Natural killer cell (primary cell): ENCODE data around the gene UNCX. TPM values are rescaled to one million over a fixed set of nuclear protein-coding genes. Genes with fewer than 3 reads are reported as not detected.
"Not testable (repeated sequence)": the region's sequence is repeated elsewhere in the genome, so short reads cannot be mapped to it uniquely, and the experiment has no call there.

Experiments used
- ATAC-seq, 3 donors: fragments of 150-1000 bp in 2 of 3; fragments of 200-7000 bp in 1 of 3; cut with Tn5 transposase; 1 replicate in 1 of 3; 2 replicates in 2 of 3; pipeline ENCODE4 v1.10.0; 2021; ENCODE audit warnings: mild to moderate bottlenecking in 2 of 3, moderate library complexity in 2 of 3
- DNase-seq, 2 donors: peaks; one replicate each; pipeline versions ENCODE4 v3.0.0 to v3.0.0-alpha.2; 2013 to 2021; ENCODE audit warnings: mixed read lengths in 1 of 2
- H3K27ac ChIP-seq: one replicate; pipeline ENCODE4 v1.5.1; 2013; ENCODE audit warnings: mild to moderate bottlenecking, low read length
- H3K27me3 ChIP-seq: one replicate; pipeline ENCODE4 v1.6.1; 2013; ENCODE audit warnings: low read length; ENCODE audit not compliant: control insufficient read depth, insufficient read depth
- H3K36me3 ChIP-seq: one replicate; pipeline ENCODE4 v1.6.1; 2013; ENCODE audit warnings: low read length; ENCODE audit not compliant: control insufficient read depth, insufficient read depth
- H3K4me1 ChIP-seq: one replicate; pipeline ENCODE4 v1.6.1; 2013; ENCODE audit warnings: low read length; ENCODE audit not compliant: control insufficient read depth, insufficient read depth
- H3K4me3 ChIP-seq: one replicate; pipeline ENCODE4 v1.5.1; 2013; ENCODE audit warnings: low read length
- H3K9me3 ChIP-seq: one replicate; pipeline ENCODE4 v1.6.1; 2013; ENCODE audit warnings: low read length; ENCODE audit not compliant: control insufficient read depth, insufficient read depth
- H3K27ac Mint-ChIP-seq, 2 donors: one replicate each; pipeline ENCODE4 v1.8.0; 2022; ENCODE audit warnings: mild to moderate bottlenecking in 2 of 2, mixed read lengths in 2 of 2, moderate library complexity in 1 of 2
- H3K27me3 Mint-ChIP-seq, 2 donors: one replicate each; pipeline ENCODE4 v1.8.0; 2022; ENCODE audit warnings: low read depth in 2 of 2, mixed read lengths in 2 of 2
- H3K36me3 Mint-ChIP-seq: one replicate; pipeline ENCODE4 v1.8.0; 2022; ENCODE audit warnings: mixed read lengths
- H3K4me1 Mint-ChIP-seq, 2 donors: one replicate each; pipeline ENCODE4 v1.8.0; 2022; ENCODE audit warnings: mixed read lengths in 2 of 2
- H3K4me3 Mint-ChIP-seq: one replicate; pipeline ENCODE4 v1.8.0; 2022; ENCODE audit warnings: mild to moderate bottlenecking, moderate library complexity, mixed read lengths
- H3K9me3 Mint-ChIP-seq, 2 donors: one replicate each; pipeline ENCODE4 v1.8.0; 2022; ENCODE audit warnings: mixed read lengths in 2 of 2
- CTCF ChIP-seq: fragments of 200-600 bp; IDR thresholded peaks from one replicate; pipeline ENCODE4 v1.8.0; 2022; ENCODE audit warnings: antibody characterized with exemption
- WGBS: methylation state at CpG from one replicate; pipeline ENCODE4 v1.1.7; 2013; ENCODE audit warnings: missing lambda C conversion rate; ENCODE audit not compliant: insufficient coverage; 5-methylcytosine and 5-hydroxymethylcytosine counted together
- intact Hi-C: fragments of 100-400 bp; cut with micrococcal nuclease; formaldehyde crosslinking; loops from one replicate; pipeline ENCODE4 v1.14.2; 2022
- total RNA-seq, 4 donors: library from RNA; stranded (reverse); fragments of 120-200 nt in 1 of 4; gene quantifications; one replicate each; pipeline versions ENCODE4 v1.2.3 to v1.2.4, GENCODE V29; 2013 to 2022

Gene UNCX
- total RNA-seq, 3 donors from 2014 or later (not counting 1 experiment from before 2014, with no cell fraction given): not detected

DNA sequence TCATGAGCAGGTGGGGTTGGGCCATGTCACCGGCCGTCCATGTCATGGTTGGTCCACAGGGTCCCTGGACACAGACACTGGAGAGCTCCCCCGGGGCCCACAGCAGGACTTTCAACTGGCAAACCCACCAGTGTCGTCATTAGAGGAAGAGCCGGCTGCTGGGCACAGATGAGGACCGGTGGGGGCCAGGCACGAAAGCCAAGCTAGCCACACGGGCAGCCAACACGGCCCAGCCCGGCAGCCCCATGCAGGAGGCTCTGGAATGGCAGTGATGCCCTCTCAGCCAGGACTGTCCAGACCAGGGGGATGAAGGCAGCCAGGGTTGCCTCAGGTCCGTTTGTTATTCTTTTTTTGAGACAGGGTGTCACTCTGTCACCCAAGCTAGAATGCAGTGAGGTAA lies 21.1 kb upstream of the UNCX start:
- intact Hi-C loops: no loop called here
- ATAC-seq (no peak), DNase-seq (no peak)
- H3K4me3 ChIP-seq: no peak overlapping the region
- Mint-ChIP-seq H3K4me3 (no peak overlapping the region), H3K4me1 (no peaks in the 10 kb centered on the region), H3K36me3 (no peaks in the 10 kb centered on the region), H3K9me3 (no peaks in the 10 kb centered on the region), H3K27me3 (peaks cover 27 to 35% of the 10 kb centered on the region in 2 donors), H3K27ac (no peak overlapping the region)
- H3K36me3 ChIP-seq: no peaks in the 10 kb centered on the region
- no peak for TF ChIP-seq CTCF
- 75% methylated on average over 11 of the region's 11 CpGs for WGBS
- H3K27ac ChIP-seq: no peak overlapping the region
- H3K4me1 ChIP-seq: no peaks in the 10 kb centered on the region
- H3K27me3 ChIP-seq: peaks cover 8% of the 10 kb centered on the region
- H3K9me3 ChIP-seq: no peaks in the 10 kb centered on the region

- H3K9me3 ChIP-seq, H3K4me1 ChIP-seq, H3K4me3 ChIP-seq, H3K36me3 ChIP-seq, ATAC-seq, H3K27ac Mint-ChIP-seq, intact Hi-C loops, H3K4me3 Mint-ChIP-seq, H3K27ac ChIP-seq, H3K9me3 Mint-ChIP-seq, H3K4me1 Mint-ChIP-seq, H3K36me3 Mint-ChIP-seq, H3K27me3 ChIP-seq: not testable (repeated sequence)
- peaks cover 28 to 39% of the 10 kb centered on the region in 2 donors for H3K27me3 Mint-ChIP-seq
- peak in 1 of 2 donors; percentile 0 for DNase-seq
- WGBS: 88% methylated on average over 5 of the region's 5 CpGs
Measured at GRCh38 chr7:1212025-1212424, 20.6 kb upstream of the UNCX start.

DNA sequence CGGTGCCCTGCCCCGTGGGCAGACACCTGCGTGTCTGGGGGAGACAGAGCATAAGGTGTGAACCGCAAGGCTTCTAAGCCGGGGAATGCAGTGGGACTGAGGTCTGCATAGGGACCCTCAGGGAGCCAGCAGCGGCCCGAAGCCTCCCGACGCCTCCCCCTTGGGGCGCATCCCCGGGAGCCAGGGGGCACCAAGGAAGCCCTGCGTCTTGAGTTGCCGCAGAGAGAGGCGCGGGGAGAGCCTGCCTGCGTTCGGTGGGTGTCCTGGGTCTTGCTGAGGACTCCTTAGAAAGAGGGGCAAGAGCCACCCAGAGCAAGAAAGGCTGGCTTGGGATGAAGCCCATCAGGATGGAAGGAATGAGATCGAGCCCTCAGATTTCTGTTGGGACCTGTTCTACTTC lies 18.2 kb upstream of the UNCX start:
- Histone ChIP-seq H3K27me3 (peaks cover 5% of the 10 kb centered on the region), H3K27ac (no peak overlapping the region), H3K4me3 (no peak overlapping the region), H3K36me3 (no peaks in the 10 kb centered on the region), H3K9me3 (no peaks in the 10 kb centered on the region), H3K4me1 (no peaks in the 10 kb centered on the region)
- DNase-seq (peak in 1 of 2 donors; percentile 0), ATAC-seq (no peak)
- intact Hi-C loops: no loop called here
- no peaks in the 10 kb centered on the region for H3K9me3 Mint-ChIP-seq
- 75% methylated on average over 18 of the region's 18 CpGs for WGBS
- peaks cover 28 to 45% of the 10 kb centered on the region in 2 donors for H3K27me3 Mint-ChIP-seq
- no peaks in the 10 kb centered on the region for H3K4me1 Mint-ChIP-seq
- no peak for TF ChIP-seq CTCF
- no peak overlapping the region for H3K27ac Mint-ChIP-seq
- H3K36me3 Mint-ChIP-seq: no peaks in the 10 kb centered on the region
- no peak overlapping the region for H3K4me3 Mint-ChIP-seq

GRCh38 chr7:1218541-1219165 lies 14.0 kb upstream of the UNCX start:
- H3K4me3 Mint-ChIP-seq: no peak overlapping the region

More at GRCh38 chr7:1218541-1219165, 14.0 kb upstream of the UNCX start:
- DNase-seq: no peak
- ATAC-seq: no peak
- Mint-ChIP-seq H3K36me3 (no peaks in the 10 kb centered on the region), H3K4me1 (no peaks in the 10 kb centered on the region), H3K27me3 (peaks cover 33 to 40% of the 10 kb centered on the region in 2 donors), H3K27ac (no peak overlapping the region), H3K9me3 (no peaks in the 10 kb centered on the region)
- Histone ChIP-seq H3K9me3 (no peaks in the 10 kb centered on the region), H3K4me3 (no peak overlapping the region), H3K36me3 (no peaks in the 10 kb centered on the region), H3K4me1 (no peaks in the 10 kb centered on the region), H3K27ac (no peak overlapping the region), H3K27me3 (peaks cover 7% of the 10 kb centered on the region)
- intact Hi-C loops: no loop called here
- no peak for TF ChIP-seq CTCF
- WGBS: 76% methylated on average over 24 of the region's 24 CpGs
